Measurements from ENCODE around the gene CCDC117.

GRCh38 chr22:28817919-28818859 is 45.7 kb downstream of the CCDC117 start:
- no peak for TF ChIP-seq POLR2A (IDR thresholded peaks at IDR 0.05; ENCODE audit: extremely low read depth, insufficient read length)
- TF ChIP-seq CTCF (IDR thresholded peaks at IDR 0.05; ENCODE audit: low read depth, low read length) = no peak
- no peak for TF ChIP-seq MYC (IDR thresholded peaks at IDR 0.05; ENCODE audit: low read depth, low read length)
- TF ChIP-seq, protein P1, sequence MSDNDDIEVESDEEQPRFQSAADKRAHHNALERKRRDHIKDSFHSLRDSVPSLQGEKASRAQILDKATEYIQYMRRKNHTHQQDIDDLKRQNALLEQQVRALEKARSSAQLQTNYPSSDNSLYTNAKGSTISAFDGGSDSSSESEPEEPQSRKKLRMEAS (IDR thresholded peaks at IDR 0.05; ENCODE audit: low read depth, low read length) = no peak
